ENCODE data around the gene PNLIPRP2.

PNLIPRP2 gene

DNA sequence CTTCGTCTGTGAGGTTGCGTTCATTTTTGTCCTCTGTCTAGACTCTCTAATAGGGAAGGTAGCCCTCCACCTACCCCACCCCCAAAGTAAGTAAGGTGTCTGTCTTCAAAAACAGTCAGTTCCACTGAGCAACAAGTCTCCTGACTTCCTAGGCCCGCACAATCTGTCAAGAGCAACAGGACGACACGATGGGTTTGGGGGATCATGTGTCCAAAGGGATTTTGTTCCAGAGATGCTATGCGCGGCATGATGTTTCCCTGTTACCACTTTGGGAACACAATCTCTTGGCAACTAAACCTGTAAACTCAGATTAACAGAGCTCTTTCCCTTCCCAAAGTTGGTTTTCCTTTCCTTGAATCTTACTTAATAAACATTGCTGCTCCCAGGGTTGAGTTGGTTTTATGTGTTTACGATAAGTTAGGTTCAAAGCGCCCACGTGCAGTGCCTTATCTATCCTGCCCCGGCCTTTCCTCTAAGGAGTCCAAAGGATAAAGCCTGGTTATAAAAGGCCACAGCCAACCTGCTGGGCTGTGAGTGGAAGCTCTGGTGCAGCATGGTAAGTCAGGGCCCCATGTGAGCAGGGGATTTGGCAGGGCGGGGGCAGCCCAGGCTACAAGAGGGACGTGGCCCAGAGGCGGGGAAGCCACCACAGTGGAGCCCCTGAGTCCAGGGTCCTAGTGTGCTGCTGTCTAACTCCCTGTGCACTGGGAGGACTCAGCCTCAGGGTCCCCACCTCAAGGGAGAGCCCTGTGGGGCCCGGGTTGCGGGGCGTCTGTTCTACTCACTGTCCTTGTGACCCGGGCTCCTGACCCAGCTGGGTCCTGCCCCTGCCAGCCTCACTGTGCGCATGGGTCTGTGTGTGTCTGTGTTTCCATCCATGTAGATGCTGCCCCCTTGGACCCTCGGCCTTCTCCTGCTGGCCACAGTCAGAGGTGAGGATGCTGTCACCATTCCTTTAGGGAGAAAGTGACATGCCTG, at the start of gene PNLIPRP2:
PNLIPRP2 (plus strand) TSS at position 531 of the 978 bp plus-strand sequence.
- no peaks in the 10 kb centered on the region for H4K20me1 ChIP-seq (ENCODE audit: low read depth, low read length)
- no peaks in the 10 kb centered on the region for H3K79me2 ChIP-seq (ENCODE audit: insufficient read depth, low read length)
- H3K9ac ChIP-seq (ENCODE audit: low read length) = no peak within 1 kb of the TSS
- H3K36me3 ChIP-seq (ENCODE audit: low read length) = no peaks in the 10 kb centered on the region
- no peak within 1 kb of the TSS for H3K4me2 ChIP-seq (ENCODE audit: low read depth, low read length, poor library complexity, severe bottlenecking)
- H3K9me2 ChIP-seq (replicated peaks; ENCODE audit: insufficient read depth, low read length) = no peaks in the 10 kb centered on the region
- H3K27ac ChIP-seq (ENCODE audit: low read depth, low read length) = no peak within 1 kb of the TSS
- H3K4me3 ChIP-seq (ENCODE audit: insufficient read depth, low read length, poor library complexity, severe bottlenecking) = no peak within 1 kb of the TSS
- no peaks in the 10 kb centered on the region for H3K9me3 ChIP-seq (ENCODE audit: insufficient read depth, low read length)
- no peaks in the 10 kb centered on the region for H3K27me3 ChIP-seq (ENCODE audit: low read length)
- H3F3A ChIP-seq (ENCODE audit: insufficient read depth) = no peaks in the 10 kb centered on the region
- no peak within 1 kb of the TSS for H2AFZ ChIP-seq (ENCODE audit: low read depth, low read length, severe bottlenecking)
- no peak for TF ChIP-seq EZH2phosphoT487 (conservative IDR thresholded peaks at IDR 0.05; ENCODE audit: low read length)
- TF ChIP-seq, protein P1, sequence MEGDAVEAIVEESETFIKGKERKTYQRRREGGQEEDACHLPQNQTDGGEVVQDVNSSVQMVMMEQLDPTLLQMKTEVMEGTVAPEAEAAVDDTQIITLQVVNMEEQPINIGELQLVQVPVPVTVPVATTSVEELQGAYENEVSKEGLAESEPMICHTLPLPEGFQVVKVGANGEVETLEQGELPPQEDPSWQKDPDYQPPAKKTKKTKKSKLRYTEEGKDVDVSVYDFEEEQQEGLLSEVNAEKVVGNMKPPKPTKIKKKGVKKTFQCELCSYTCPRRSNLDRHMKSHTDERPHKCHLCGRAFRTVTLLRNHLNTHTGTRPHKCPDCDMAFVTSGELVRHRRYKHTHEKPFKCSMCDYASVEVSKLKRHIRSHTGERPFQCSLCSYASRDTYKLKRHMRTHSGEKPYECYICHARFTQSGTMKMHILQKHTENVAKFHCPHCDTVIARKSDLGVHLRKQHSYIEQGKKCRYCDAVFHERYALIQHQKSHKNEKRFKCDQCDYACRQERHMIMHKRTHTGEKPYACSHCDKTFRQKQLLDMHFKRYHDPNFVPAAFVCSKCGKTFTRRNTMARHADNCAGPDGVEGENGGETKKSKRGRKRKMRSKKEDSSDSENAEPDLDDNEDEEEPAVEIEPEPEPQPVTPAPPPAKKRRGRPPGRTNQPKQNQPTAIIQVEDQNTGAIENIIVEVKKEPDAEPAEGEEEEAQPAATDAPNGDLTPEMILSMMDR (IDR thresholded peaks at IDR 0.05; ENCODE audit: insufficient read depth, low read length, poor library complexity, severe bottlenecking) = no peak

GRCh38 chr10:116574797-116575196, 46.0 kb upstream of the PNLIPRP2 start:
- Histone ChIP-seq H3K27me3 (ENCODE audit: low read length) (no peaks in the 10 kb centered on the region), H4K20me1 (ENCODE audit: low read depth, low read length) (no peaks in the 10 kb centered on the region), H3K4me3 (ENCODE audit: insufficient read depth, low read length, poor library complexity, severe bottlenecking) (no peak overlapping the region), H3K27ac (ENCODE audit: low read depth, low read length) (no peak overlapping the region), H3K4me2 (ENCODE audit: low read depth, low read length, poor library complexity, severe bottlenecking) (no peak overlapping the region), H3K9ac (ENCODE audit: low read length) (no peak overlapping the region), H3K36me3 (ENCODE audit: low read length) (no peaks in the 10 kb centered on the region), H3F3A (ENCODE audit: insufficient read depth) (no peaks in the 10 kb centered on the region), H3K79me2 (ENCODE audit: insufficient read depth, low read length) (no peaks in the 10 kb centered on the region), H3K9me3 (ENCODE audit: insufficient read depth, low read length) (no peaks in the 10 kb centered on the region), H3K9me2 (replicated peaks; ENCODE audit: insufficient read depth, low read length) (no peaks in the 10 kb centered on the region), H2AFZ (ENCODE audit: low read depth, low read length, severe bottlenecking) (no peak overlapping the region)
- no peak for TF ChIP-seq EZH2phosphoT487 (conservative IDR thresholded peaks at IDR 0.05; ENCODE audit: low read length)
- TF ChIP-seq, protein P1 (IDR thresholded peaks at IDR 0.05; ENCODE audit: insufficient read depth, low read length, poor library complexity, severe bottlenecking) = no peak

DNA sequence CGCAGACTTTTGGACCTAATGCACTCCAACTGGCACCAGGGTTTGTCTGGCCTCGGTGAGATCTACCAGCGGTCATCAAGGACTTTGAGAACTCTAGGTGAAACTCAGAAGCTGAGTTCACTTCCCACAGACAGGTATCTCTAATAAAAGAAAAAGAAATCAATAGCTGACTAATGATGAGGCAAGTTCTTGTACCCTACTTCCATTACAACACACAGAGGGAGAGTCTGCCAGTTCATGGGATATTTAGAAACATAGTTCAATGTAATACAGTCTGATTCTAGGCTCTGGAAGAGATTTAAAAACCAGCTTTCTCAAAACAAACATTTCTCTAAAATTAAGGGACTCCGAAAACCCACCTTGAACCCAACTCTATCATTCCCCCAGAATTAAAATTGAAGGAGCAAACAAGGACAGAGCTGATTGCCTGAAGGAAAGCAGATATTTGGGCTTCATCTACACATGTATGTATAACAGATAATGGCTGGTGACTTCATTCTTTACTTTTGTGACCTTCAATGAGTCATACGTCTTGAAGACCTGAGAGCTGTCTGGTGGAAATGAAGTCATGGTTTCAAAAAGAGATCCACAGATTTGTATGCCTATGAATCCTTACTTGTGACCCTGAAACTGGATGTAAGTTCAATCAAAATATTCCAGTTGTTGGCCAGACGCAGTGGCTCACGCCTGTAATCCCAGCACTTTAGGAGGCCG, 32.7 kb upstream of the PNLIPRP2 start:
- H3K27ac ChIP-seq (ENCODE audit: low read depth, low read length) = no peak overlapping the region
- H3K9me2 ChIP-seq (replicated peaks; ENCODE audit: insufficient read depth, low read length) = no peaks in the 10 kb centered on the region
- no peak overlapping the region for H3K9ac ChIP-seq (ENCODE audit: low read length)
- H4K20me1 ChIP-seq (ENCODE audit: low read depth, low read length) = no peaks in the 10 kb centered on the region
- no peaks in the 10 kb centered on the region for H3F3A ChIP-seq (ENCODE audit: insufficient read depth)
- no peaks in the 10 kb centered on the region for H3K9me3 ChIP-seq (ENCODE audit: insufficient read depth, low read length)
- no peaks in the 10 kb centered on the region for H3K36me3 ChIP-seq (ENCODE audit: low read length)
- TF ChIP-seq, protein P1 (IDR thresholded peaks at IDR 0.05; ENCODE audit: insufficient read depth, low read length, poor library complexity, severe bottlenecking) = no peak
- no peak for TF ChIP-seq EZH2phosphoT487 (conservative IDR thresholded peaks at IDR 0.05; ENCODE audit: low read length)
- H3K4me3 ChIP-seq (ENCODE audit: insufficient read depth, low read length, poor library complexity, severe bottlenecking) = no peak overlapping the region
- no peaks in the 10 kb centered on the region for H3K79me2 ChIP-seq (ENCODE audit: insufficient read depth, low read length)
- no peak overlapping the region for H3K4me2 ChIP-seq (ENCODE audit: low read depth, low read length, poor library complexity, severe bottlenecking)
- no peak overlapping the region for H2AFZ ChIP-seq (ENCODE audit: low read depth, low read length, severe bottlenecking)
- H3K27me3 ChIP-seq (ENCODE audit: low read length) = no peaks in the 10 kb centered on the region
